Ishikawa (cell line): Measurements from ENCODE around the gene THAP7.

Experiments
- CEBPB ChIP-seq: IDR thresholded peaks from 2 replicates; pipeline ENCODE4 v1.6.1; 2012
- CREB1 ChIP-seq: IDR thresholded peaks from 2 replicates; pipeline ENCODE4 v1.6.1; 2012; ENCODE audit warnings: low read depth
- EGR1 ChIP-seq: IDR thresholded peaks from 2 replicates; pipeline ENCODE4 v1.6.1; 2012
- EP300 ChIP-seq: IDR thresholded peaks from 2 replicates; pipeline ENCODE4 v1.6.1; 2012; ENCODE audit warnings: borderline replicate concordance
- FOXM1 ChIP-seq: IDR thresholded peaks from 2 replicates; pipeline ENCODE4 v1.6.1; 2012; ENCODE audit warnings: low read depth, borderline replicate concordance
- MAX ChIP-seq: IDR thresholded peaks from 2 replicates; pipeline ENCODE4 v1.6.1; 2012
- NFIC ChIP-seq: IDR thresholded peaks from 2 replicates; pipeline ENCODE4 v1.6.1; 2012
- RAD21 ChIP-seq: IDR thresholded peaks from 2 replicates; pipeline ENCODE4 v1.6.1; 2012; ENCODE audit warnings: low read depth
- REST ChIP-seq: IDR thresholded peaks from 2 replicates; pipeline ENCODE4 v1.6.1; 2012; ENCODE audit warnings: low read depth, mild to moderate bottlenecking
- TAF1 ChIP-seq: IDR thresholded peaks from 2 replicates; pipeline ENCODE4 v1.6.1; 2012; ENCODE audit warnings: low read depth, mild to moderate bottlenecking
- TCF12 ChIP-seq: IDR thresholded peaks from 2 replicates; pipeline ENCODE4 v1.6.1; 2012; ENCODE audit warnings: low read depth
- TEAD4 ChIP-seq: IDR thresholded peaks from 2 replicates; pipeline ENCODE4 v1.6.1; 2012
- YY1 ChIP-seq: IDR thresholded peaks from 2 replicates; pipeline ENCODE4 v1.6.1; 2012; ENCODE audit warnings: low read depth
- ZBTB7A ChIP-seq: IDR thresholded peaks from 2 replicates; pipeline ENCODE4 v1.6.1; 2012; ENCODE audit warnings: low read depth
- TF ChIP-seq, protein P1 (sequence below): IDR thresholded peaks from 2 replicates; pipeline ENCODE4 v1.6.1; 2012

The THAP7 gene

GRCh38 chr22:20962491-20962945 lies 39.4 kb downstream of the THAP7 start:
- no peak for TF ChIP-seq CEBPB

DNA sequence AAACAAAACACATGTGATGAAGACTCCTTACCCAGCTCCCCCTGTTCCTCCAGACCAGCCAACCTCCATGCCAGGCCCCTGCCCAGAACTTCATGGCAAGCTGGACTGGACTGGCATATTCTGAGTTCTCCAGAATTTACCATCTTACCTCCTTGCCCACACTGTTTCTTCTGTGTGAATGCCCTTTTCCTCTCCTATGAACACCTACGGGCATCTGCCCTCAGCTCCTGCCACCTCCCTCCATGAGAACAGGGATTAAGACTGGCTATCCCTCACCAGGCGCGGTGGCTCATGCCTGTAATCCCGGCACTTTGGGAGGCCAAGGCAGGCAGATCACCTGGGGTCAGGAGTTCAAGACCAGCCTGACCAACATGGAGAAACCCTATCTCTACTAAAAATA lies 41.3 kb downstream of the THAP7 start:
- TF ChIP-seq TAF1 (no peak), CREB1 (no peak), YY1 (no peak), ZBTB7A (no peak), TEAD4 (no peak), FOXM1 (no peak), MAX (no peak), REST (no peak), CEBPB (no peak), EP300 (no peak), NFIC (no peak), RAD21 (no peak), TCF12 (no peak)
- TF ChIP-seq, protein P1, sequence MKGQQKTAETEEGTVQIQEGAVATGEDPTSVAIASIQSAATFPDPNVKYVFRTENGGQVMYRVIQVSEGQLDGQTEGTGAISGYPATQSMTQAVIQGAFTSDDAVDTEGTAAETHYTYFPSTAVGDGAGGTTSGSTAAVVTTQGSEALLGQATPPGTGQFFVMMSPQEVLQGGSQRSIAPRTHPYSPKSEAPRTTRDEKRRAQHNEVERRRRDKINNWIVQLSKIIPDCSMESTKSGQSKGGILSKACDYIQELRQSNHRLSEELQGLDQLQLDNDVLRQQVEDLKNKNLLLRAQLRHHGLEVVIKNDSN, result no peak

GRCh38 chr22:20959578-20960461 lies 42.1 kb downstream of the THAP7 start:
- TF ChIP-seq NFIC (no peak), ZBTB7A (no peak), CREB1 (no peak)

DNA sequence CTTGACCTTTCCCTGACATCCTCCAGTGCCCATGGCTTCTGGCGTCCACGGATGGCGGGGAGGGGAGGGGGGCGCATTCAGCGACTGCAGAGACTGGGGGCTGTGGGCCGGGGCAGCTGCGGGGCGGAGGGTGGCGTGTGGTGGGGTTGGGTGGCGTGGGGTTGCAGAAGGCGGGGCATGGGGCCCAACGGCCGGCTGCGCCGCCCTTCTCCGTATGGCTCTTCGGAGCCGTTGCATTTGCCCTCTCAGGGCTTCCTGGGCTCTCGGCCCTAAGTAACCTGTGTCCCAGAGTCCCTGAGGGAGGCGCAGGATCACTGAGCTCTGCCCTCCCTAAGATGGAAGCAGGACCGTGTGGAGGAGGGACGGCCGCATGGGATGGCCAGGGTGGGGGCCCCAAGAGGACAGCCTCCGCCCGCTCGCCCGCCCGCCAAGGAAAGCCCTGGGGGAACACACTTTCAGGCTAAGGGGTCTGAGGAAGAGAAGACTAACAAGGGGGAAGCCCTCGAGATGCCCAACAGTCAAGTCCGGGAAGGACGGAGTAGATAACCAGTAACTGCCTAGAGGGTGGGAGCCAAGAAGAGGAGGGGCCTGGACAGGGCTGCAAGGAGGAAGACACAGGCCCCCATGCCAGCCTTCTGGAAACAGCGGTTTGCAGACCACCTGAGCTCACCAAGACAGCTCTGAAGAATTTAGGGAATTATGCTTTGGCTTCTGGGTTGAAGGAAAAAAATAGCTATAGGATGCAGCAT lies 44.1 kb downstream of the THAP7 start:
- TF ChIP-seq EGR1 (no peak), MAX (no peak), NFIC (no peak), CEBPB (no peak), FOXM1 (no peak), REST (no peak), CREB1 (no peak), TAF1 (no peak), TEAD4 (no peak), EP300 (no peak)

DNA sequence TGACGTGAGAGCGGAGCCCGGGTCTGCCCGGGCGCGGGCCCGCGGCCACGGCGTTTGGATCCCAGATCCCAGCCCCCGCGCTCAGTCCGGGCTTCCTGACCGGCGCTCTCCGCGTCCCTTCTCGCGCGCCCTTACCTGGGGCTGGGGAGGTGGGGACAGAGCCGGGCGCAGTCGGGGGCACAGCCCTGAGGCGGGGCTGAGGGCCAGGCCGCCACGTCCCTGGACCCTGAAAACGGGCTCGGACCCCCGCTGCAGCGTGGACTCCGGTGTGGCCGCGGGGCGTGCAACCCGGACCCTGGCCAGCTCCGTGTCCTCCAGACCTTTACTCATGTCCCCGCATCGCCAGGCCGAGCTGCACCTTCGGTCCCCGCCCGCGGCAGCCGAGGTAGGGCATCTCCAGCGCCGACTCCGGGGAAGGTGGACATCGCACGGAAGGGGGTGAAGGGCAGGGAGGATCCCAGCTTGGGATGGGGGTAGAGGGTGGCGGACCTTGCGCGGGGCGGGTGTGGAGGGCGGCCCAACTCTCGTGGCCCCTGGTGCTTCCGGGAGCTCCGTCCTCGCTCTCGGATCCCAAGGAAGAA lies 44.7 kb downstream of the THAP7 start:
- no peak for TF ChIP-seq REST
- TF ChIP-seq FOXM1, result no peak
- TF ChIP-seq YY1, result no peak
- no peak for TF ChIP-seq RAD21
- no peak for TF ChIP-seq TAF1
- TF ChIP-seq EGR1, result no peak
- no peak for TF ChIP-seq TEAD4
- TF ChIP-seq, protein P1, result no peak
- no peak for TF ChIP-seq NFIC
- TF ChIP-seq EP300, result no peak
- TF ChIP-seq MAX, result no peak
